NCI-H1436 (cell line): Measurements from ENCODE around the gene C11orf71.

Source experiments
- DNase-seq: peaks from one replicate; lab custom pipeline; 2025; lab: John Stamatoyannopoulos, UW

C11orf71 gene

GRCh38 chr11:114359342-114359741 is 41.0 kb downstream of the C11orf71 start:
- no peak for DNase-seq

- DNase-seq: no peak
Measured at GRCh38 chr11:114358716-114359115, 41.6 kb downstream of the C11orf71 start.

GRCh38 chr11:114354076-114354475 is 46.2 kb downstream of the C11orf71 start:
- no peak for DNase-seq

- DNase-seq: no peak
Measured at GRCh38 chr11:114353443-114353842, 46.9 kb downstream of the C11orf71 start.

GRCh38 chr11:114350022-114350421 is 50.3 kb downstream of the C11orf71 start:
- DNase-seq: no peak
